Lower leg skin (tissue), 3 donors: ENCODE data around the gene SLC51B.

Experiments
- POLR2A ChIP-seq, 2 donors: fragments of 450-650 bp; IDR thresholded peaks; one replicate each; pipeline ENCODE4 v1.6.1; 2016 to 2017; ENCODE audit warnings: antibody characterized with exemption in 2 of 2, mild to moderate bottlenecking in 1 of 2, moderate library complexity in 1 of 2
- TF ChIP-seq, protein P1 (sequence below), 3 donors: fragments of 450-650 bp; IDR thresholded peaks; one replicate each; pipeline ENCODE4 v1.5.1; 2016; ENCODE audit warnings: antibody characterized with exemption in 3 of 3, mild to moderate bottlenecking in 3 of 3, moderate library complexity in 2 of 3

- TF ChIP-seq POLR2A (IDR thresholded peaks at IDR 0.05), result no peak
- TF ChIP-seq, protein P1, sequence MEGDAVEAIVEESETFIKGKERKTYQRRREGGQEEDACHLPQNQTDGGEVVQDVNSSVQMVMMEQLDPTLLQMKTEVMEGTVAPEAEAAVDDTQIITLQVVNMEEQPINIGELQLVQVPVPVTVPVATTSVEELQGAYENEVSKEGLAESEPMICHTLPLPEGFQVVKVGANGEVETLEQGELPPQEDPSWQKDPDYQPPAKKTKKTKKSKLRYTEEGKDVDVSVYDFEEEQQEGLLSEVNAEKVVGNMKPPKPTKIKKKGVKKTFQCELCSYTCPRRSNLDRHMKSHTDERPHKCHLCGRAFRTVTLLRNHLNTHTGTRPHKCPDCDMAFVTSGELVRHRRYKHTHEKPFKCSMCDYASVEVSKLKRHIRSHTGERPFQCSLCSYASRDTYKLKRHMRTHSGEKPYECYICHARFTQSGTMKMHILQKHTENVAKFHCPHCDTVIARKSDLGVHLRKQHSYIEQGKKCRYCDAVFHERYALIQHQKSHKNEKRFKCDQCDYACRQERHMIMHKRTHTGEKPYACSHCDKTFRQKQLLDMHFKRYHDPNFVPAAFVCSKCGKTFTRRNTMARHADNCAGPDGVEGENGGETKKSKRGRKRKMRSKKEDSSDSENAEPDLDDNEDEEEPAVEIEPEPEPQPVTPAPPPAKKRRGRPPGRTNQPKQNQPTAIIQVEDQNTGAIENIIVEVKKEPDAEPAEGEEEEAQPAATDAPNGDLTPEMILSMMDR (IDR thresholded peaks at IDR 0.05), result no peak
Observed at GRCh38 chr15:65027593-65027992, 17.6 kb upstream of the SLC51B start.
